HG02870 (cell line): ENCODE measurements around the gene ARHGAP4.
A peak's percentile ranks its signal among the peaks of the same experiment; 100 is the strongest.

Source experiments
- ATAC-seq: cut with Tn5 transposase; IDR thresholded peaks from one replicate; pipeline ENCODE4 v1.9.1; 2021; ENCODE audit warnings: mild to moderate bottlenecking, moderate library complexity; ENCODE audit not compliant: unreplicated experiment

The ARHGAP4 gene

GRCh38 chrX:153925739-153926551 lies at the start of gene ARHGAP4:
TSS of gene ARHGAP4 (minus strand) at chrX:153926264. CDS start at chrX:153926202, 62 bp downstream.
- ATAC-seq: no peak

DNA sequence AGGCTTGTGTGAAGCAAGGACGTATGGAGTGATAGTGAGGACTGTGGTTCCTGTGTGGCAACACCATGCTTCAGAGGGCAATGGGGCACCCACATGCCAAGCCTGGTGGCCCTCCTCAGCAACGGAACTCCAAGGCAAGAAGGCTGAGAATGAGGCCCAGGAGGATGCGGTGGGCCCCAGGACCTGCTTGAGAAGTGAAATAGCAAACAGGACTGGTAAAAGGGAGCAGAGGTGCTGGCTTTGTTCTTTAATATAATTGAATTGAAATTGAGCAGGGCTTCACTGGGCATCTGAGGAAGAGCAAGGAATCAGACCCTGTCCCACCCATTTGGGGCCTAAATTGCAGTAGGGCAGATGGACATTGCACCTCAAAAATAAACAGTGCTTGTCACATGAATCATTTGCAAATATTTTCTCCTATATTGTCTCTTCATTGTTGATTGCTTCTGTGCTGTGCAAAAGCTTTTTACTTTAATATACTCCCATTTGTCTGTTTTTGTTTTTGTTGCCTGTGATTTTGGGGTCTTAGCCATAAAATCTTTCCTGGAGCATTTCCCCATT lies 48.7 kb upstream of the ARHGAP4 start:
- no peak for ATAC-seq

- ATAC-seq: no peak
Observed at GRCh38 chrX:153974003-153974725, 48.1 kb upstream of the ARHGAP4 start.

DNA sequence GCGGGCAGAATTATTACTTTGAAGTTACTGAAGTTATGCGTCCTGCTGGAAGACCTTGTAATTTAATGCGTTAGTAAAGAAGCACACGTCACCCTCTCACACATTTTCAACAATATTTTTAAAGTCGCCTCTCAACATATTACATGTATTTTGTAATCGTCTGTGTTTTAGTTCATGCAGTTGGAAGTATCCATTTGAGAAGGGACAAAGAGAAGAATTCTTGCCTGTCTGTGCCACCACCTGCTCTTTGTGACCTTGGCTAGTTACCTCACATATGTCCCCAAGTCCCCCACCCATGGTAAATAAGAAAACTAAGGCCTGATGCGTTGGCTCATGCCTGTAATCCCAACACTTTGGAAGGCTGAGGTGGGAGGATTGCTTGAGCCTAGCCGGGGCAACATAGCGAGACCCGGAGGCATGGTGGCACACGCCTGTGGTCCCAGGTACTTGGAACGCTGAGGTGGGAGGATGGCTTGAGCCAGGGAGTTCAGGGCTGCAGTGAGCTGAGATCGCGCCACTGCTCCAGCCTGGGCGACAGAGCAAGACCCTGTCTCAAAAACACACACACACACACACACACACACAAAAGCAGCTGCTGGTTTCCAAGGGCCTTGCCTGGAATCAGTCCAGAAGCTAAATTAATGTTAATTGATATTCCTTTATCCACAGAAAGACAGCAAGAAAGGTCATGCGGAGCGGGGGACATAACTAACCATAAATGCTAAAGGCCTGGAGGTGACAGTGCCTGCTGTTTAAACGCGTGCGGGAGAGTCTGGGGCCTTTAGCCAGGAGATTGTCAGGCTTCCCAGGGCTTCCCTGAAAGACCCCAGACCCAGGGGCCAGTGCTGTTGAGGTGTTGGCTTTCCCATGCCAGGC lies 47.3 kb upstream of the ARHGAP4 start:
- no peak for ATAC-seq

DNA sequence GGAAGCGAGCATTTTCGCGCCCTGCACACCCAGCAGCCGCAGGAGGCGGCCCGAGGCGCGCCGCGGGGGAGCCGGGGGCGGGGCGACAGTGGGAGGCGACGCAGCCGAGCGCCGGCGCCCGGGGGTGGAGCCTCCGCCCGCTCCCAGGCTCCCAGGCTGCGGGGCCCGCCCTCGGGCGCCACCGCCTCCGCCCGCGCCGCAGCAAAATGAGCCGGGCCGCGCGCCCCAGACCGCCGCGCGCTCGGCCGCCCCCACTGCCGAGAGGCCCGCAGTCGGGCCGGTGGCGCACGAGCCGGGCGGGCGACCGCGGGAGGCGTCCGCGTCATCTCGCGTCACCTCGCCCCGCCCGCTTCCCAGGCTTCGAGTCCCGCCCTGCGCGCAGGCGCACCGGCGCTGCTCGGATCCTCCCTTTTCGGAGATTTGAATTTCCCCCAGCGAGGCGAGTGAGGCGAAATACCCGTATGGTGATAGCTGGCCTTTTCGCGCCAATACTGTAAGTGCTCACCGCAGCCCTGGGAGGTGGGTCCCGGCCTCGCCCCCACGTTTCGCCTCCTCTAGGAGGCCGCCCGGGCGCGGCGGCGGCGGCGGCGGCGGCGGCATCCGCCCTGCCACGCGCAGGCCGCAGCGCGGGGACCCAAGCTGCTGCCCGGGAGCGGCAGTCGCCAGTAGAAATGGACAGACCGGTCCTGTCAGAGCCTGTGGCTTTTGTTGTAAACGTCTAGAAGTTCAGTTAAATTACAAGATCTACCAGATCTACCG lies 46.5 kb upstream of the ARHGAP4 start, which contains the start of gene TMEM187:
TMEM187 (plus strand) TSS at position 387 of the 759 bp plus-strand sequence. CDS start 9,309 bp downstream, outside the sequence.
- ATAC-seq: peak; percentile 51

- ATAC-seq: peak; percentile 43
Observed at GRCh38 chrX:153971450-153972367, 45.6 kb upstream of the ARHGAP4 start, which contains the start of gene HCFC1. TSS of gene HCFC1 (minus strand) at chrX:153971818. CDS start at chrX:153970840, 978 bp downstream.

DNA sequence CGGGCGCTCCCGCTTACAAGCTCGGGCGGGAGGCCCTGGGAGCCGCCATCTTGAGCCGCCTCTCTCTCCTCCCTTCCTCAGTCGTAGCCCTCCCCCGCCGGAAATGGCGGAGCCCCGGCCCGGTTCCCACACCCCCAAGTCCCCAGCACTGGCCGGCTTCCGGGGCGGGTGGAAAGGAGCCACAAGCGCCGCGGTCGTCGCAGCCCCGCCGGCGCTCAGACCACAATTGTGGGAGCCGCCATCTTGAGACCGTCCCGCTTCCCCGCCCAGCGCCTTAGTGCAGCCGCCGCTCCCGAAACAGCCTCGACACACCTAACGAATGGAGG lies 45.0 kb upstream of the ARHGAP4 start:
- ATAC-seq: peak; percentile 47

GRCh38 chrX:153970357-153971123 lies 44.5 kb upstream of the ARHGAP4 start:
- peak; percentile 7 for ATAC-seq

GRCh38 chrX:153969904-153970356 lies 43.9 kb upstream of the ARHGAP4 start:
- ATAC-seq: no peak

GRCh38 chrX:153969125-153969903 lies 43.2 kb upstream of the ARHGAP4 start:
- no peak for ATAC-seq

- ATAC-seq: no peak
Observed at GRCh38 chrX:153968754-153969124, 42.7 kb upstream of the ARHGAP4 start.

DNA sequence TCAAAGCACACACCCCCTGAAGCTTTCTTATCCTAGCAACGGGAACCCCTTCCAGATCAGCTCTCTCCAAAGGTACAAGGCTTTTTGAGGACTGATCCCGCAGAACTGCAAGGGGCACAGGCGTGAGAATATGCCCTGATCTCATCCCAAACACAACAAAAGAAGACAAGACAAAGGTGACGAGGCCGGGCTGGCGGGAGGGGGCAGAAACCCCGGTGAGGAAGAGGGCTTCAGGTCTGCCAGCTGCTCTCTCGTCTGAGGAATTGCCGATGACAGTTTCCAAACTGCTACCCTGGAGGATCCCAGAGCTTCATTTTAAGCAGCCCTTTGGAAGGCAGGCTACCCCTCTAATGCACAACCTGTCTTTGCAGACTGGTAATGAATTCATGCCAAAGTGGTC lies 42.2 kb upstream of the ARHGAP4 start:
- no peak for ATAC-seq

DNA sequence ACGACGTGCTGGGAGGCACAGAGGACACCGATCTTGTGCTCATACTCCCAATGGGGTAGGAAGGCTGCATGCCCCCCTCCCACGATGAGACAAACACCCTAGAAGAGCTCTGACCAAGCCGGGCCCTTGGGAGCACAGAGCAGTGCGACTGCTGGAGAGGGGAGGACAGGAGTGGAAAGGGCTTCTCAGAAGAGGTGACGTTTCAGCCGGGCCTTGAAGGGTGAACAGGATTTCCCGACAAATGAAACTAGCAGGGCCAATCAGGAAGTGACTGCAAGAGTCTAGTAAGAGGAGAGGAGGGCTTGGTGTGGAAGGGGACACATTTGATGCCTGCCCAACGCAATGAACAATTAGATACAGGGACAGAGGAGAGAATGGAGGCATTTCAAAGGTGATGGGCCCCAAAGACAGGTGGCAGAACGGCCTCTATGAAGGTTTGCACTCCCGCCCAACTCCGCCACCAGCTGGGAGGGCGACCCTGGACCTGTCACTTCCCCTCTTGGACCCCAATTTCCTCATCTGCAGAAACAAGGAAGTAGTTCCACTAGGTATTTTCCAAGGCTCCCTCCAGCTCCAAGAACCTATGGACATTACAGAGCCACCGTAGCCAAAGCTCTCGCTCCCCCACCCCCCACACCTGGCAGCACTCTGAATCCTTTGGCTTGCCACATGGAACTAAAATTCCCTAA lies 41.6 kb upstream of the ARHGAP4 start:
- no peak for ATAC-seq

GRCh38 chrX:153966841-153967535 lies 40.9 kb upstream of the ARHGAP4 start:
- no peak for ATAC-seq

GRCh38 chrX:153966283-153966688 lies 40.2 kb upstream of the ARHGAP4 start:
- ATAC-seq: no peak

GRCh38 chrX:153965406-153965805 lies 39.3 kb upstream of the ARHGAP4 start:
- no peak for ATAC-seq
